ENCODE data around the gene COPG2.

The COPG2 gene

DNA sequence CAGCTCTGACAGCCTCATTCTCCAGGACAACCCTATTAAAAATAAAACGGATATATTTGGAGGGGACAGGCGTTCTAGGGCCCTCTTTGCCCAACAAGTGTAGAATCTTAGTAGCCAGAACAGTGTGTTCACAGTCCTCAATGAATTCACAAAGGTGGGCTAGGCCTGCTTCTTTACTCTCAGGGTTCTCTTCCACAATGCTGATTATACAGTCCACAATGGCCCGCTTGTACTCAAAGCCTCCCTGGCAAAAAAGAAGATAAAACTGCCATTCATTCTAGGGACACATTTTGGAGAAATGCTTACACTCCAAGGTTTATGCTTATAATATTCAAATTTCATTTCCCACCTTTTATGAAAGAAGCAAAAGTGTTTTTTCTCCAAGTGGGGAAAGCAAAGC is 114.1 kb downstream of the COPG2 start:
- H3K36me3 ChIP-seq (ENCODE audit: control insufficient read depth in 1 of 2, insufficient read depth in 2 of 2, low read depth in 1 of 2, low read length in 2 of 2) = peaks cover 0 to 31% of the 10 kb centered on the region in 2 experiments
- no peak overlapping the region for H4K91ac ChIP-seq (ENCODE audit: low read length)
- peaks cover 5% of the 10 kb centered on the region for H3K79me1 ChIP-seq (replicated peaks; ENCODE audit: low read length, poor library complexity, severe bottlenecking)
- H3K4me2 ChIP-seq (ENCODE audit: low read length, poor library complexity, severe bottlenecking) = no peak overlapping the region
- H3K4ac ChIP-seq (ENCODE audit: low read depth in 1 of 2, low read length in 2 of 2) = no peak overlapping the region
- H3K23ac ChIP-seq (ENCODE audit: low read length in 2 of 2) = no peak overlapping the region
- H2BK15ac ChIP-seq (ENCODE audit: low read depth, poor library complexity, severe bottlenecking) = no peak overlapping the region
- H3K18ac ChIP-seq (ENCODE audit: low read depth in 1 of 2, low read length in 2 of 2) = no peak overlapping the region
- no peak overlapping the region for H2BK120ac ChIP-seq (ENCODE audit: low read depth, low read length)
- H3K9ac ChIP-seq (ENCODE audit: low read length) = no peak overlapping the region
- no peaks in the 10 kb centered on the region for H3K4me1 ChIP-seq (ENCODE audit: control insufficient read depth, insufficient read depth, low read depth, low read length)
- no peak overlapping the region for H2AK5ac ChIP-seq (ENCODE audit: low read length, severe bottlenecking)
- no peak for DNase-seq
- no peak overlapping the region for H4K8ac ChIP-seq (ENCODE audit: low read length)
- H3K9me3 ChIP-seq (ENCODE audit: control insufficient read depth, low read length) = no peaks in the 10 kb centered on the region
- no peak overlapping the region for H2BK12ac ChIP-seq (ENCODE audit: low read length in 2 of 2)
- H3K27ac ChIP-seq (ENCODE audit: low read length, poor library complexity, severe bottlenecking) = no peak overlapping the region
- no peak overlapping the region for H3K14ac ChIP-seq (ENCODE audit: low read length in 2 of 2)
- no peak overlapping the region for H2AFZ ChIP-seq (ENCODE audit: low read depth, low read length)
- H3K27me3 ChIP-seq (ENCODE audit: control insufficient read depth in 1 of 2, insufficient read depth in 1 of 2, low read length in 2 of 2) = no peaks in the 10 kb centered on the region
- no peak overlapping the region for H3K4me3 ChIP-seq (ENCODE audit: insufficient read depth in 1 of 2, low read depth in 1 of 2, low read length in 2 of 2)
- WGBS = 82% methylated on average over 3 of the region's 3 CpGs
- H2BK5ac ChIP-seq (ENCODE audit: low read depth, low read length, poor library complexity, severe bottlenecking) = no peak overlapping the region

DNA sequence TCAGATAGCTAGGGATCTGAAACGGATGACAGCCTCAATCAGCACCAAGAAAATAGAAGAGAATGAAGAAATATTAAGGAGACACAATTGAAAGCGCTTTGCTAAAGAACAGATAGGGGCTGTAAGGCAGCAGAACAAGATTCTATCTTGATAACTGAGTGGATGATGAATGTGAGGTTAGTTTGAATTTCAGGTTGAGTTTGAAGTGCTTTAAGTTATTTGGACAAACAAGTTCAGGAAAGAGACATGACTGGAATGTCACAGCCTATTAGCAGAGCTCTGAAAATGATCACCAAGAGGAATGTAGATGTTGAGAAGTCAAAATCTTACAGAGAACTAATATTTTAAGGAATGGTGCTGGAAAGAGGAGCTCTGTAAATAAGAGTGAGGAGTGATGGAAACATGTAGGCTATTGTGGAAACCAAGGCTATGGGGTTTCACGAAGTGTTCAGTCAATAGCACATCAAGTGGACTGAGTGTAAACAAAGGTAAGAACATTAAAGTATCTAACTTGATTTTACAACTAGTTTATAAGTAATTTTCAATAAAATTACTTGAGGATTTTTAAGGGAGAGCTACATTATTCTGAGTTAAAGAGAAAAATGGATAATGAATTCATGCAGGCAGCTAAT is 115.0 kb downstream of the COPG2 start:
- no peak for DNase-seq

DNA sequence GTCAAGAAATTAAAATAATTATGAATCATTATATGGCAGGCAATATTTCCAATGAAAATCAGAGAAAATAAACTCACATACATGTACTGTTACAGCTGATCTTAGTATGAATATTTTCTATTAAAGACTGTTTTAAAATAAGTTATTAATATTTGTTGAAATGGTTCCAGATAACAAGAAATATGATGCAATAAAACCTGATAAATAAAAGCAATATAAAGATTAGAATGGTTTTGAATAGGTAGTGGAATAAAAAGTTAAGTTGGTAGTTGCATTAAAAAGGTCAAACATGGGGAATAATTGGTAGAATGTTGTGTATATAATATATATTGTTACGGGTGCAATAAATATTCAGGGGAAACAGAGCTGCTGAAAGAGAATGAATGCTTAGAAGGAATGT is 124.2 kb downstream of the COPG2 start:
- H3K4me3 ChIP-seq (ENCODE audit: insufficient read depth in 1 of 2, low read depth in 1 of 2, low read length in 2 of 2) = no peak overlapping the region
- H3K14ac ChIP-seq (ENCODE audit: low read length in 2 of 2) = no peak overlapping the region
- H2BK5ac ChIP-seq (ENCODE audit: low read depth, low read length, poor library complexity, severe bottlenecking) = no peak overlapping the region
- H3K79me1 ChIP-seq (replicated peaks; ENCODE audit: low read length, poor library complexity, severe bottlenecking) = peaks cover 2% of the 10 kb centered on the region
- H2BK120ac ChIP-seq (ENCODE audit: low read depth, low read length) = no peak overlapping the region
- no peak overlapping the region for H4K8ac ChIP-seq (ENCODE audit: low read length)
- H3K4me1 ChIP-seq (ENCODE audit: control insufficient read depth, insufficient read depth, low read depth, low read length) = peaks cover 2% of the 10 kb centered on the region
- H3K23ac ChIP-seq (ENCODE audit: low read length in 2 of 2) = no peak overlapping the region
- no peak overlapping the region for H3K4me2 ChIP-seq (ENCODE audit: low read length, poor library complexity, severe bottlenecking)
- H3K36me3 ChIP-seq (ENCODE audit: control insufficient read depth in 1 of 2, insufficient read depth in 2 of 2, low read depth in 1 of 2, low read length in 2 of 2) = peaks cover 27 to 42% of the 10 kb centered on the region in 2 experiments
- H2AFZ ChIP-seq (ENCODE audit: low read depth, low read length) = no peak overlapping the region
- no peak overlapping the region for H2AK5ac ChIP-seq (ENCODE audit: low read length, severe bottlenecking)
- H3K9me3 ChIP-seq (ENCODE audit: control insufficient read depth, low read length) = no peaks in the 10 kb centered on the region
- H2BK15ac ChIP-seq (ENCODE audit: low read depth, poor library complexity, severe bottlenecking) = no peak overlapping the region
- no peak overlapping the region for H3K27ac ChIP-seq (ENCODE audit: low read length, poor library complexity, severe bottlenecking)
- no peak overlapping the region for H3K4ac ChIP-seq (ENCODE audit: low read depth in 1 of 2, low read length in 2 of 2)
- H3K18ac ChIP-seq (ENCODE audit: low read depth in 1 of 2, low read length in 2 of 2) = no peak overlapping the region
- no peak for DNase-seq
- H2BK12ac ChIP-seq (ENCODE audit: low read length in 2 of 2) = no peak overlapping the region
- no peaks in the 10 kb centered on the region for H3K27me3 ChIP-seq (ENCODE audit: control insufficient read depth in 1 of 2, insufficient read depth in 1 of 2, low read length in 2 of 2)
- no peak overlapping the region for H4K91ac ChIP-seq (ENCODE audit: low read length)
- WGBS = 98% methylated on average over 1 of the region's 1 CpG
- no peak overlapping the region for H3K9ac ChIP-seq (ENCODE audit: low read length)

More for the DNA sequence above, 115.0 kb downstream of the COPG2 start:
- no peak overlapping the region for H3K4ac ChIP-seq (ENCODE audit: low read depth in 1 of 2, low read length in 2 of 2)
- no peak overlapping the region for H2BK15ac ChIP-seq (ENCODE audit: low read depth, poor library complexity, severe bottlenecking)
- no peak overlapping the region for H3K4me2 ChIP-seq (ENCODE audit: low read length, poor library complexity, severe bottlenecking)
- peaks cover 2 to 35% of the 10 kb centered on the region in 2 experiments for H3K36me3 ChIP-seq (ENCODE audit: control insufficient read depth in 1 of 2, insufficient read depth in 2 of 2, low read depth in 1 of 2, low read length in 2 of 2)
- H2BK120ac ChIP-seq (ENCODE audit: low read depth, low read length) = no peak overlapping the region
- no peak overlapping the region for H3K27ac ChIP-seq (ENCODE audit: low read length, poor library complexity, severe bottlenecking)
- no peak overlapping the region for H3K4me3 ChIP-seq (ENCODE audit: insufficient read depth in 1 of 2, low read depth in 1 of 2, low read length in 2 of 2)
- H3K79me1 ChIP-seq (replicated peaks; ENCODE audit: low read length, poor library complexity, severe bottlenecking) = peaks cover 5% of the 10 kb centered on the region
- H3K18ac ChIP-seq (ENCODE audit: low read depth in 1 of 2, low read length in 2 of 2) = no peak overlapping the region
- no peak overlapping the region for H2BK12ac ChIP-seq (ENCODE audit: low read length in 2 of 2)
- H4K91ac ChIP-seq (ENCODE audit: low read length) = no peak overlapping the region
- H3K9me3 ChIP-seq (ENCODE audit: control insufficient read depth, low read length) = no peaks in the 10 kb centered on the region
- no peak overlapping the region for H2AK5ac ChIP-seq (ENCODE audit: low read length, severe bottlenecking)
- 87% methylated on average over 2 of the region's 3 CpGs for WGBS
- H2BK5ac ChIP-seq (ENCODE audit: low read depth, low read length, poor library complexity, severe bottlenecking) = no peak overlapping the region
- no peak overlapping the region for H2AFZ ChIP-seq (ENCODE audit: low read depth, low read length)
- no peak overlapping the region for H3K14ac ChIP-seq (ENCODE audit: low read length in 2 of 2)
- no peaks in the 10 kb centered on the region for H3K27me3 ChIP-seq (ENCODE audit: control insufficient read depth in 1 of 2, insufficient read depth in 1 of 2, low read length in 2 of 2)
- H3K9ac ChIP-seq (ENCODE audit: low read length) = no peak overlapping the region
- H3K4me1 ChIP-seq (ENCODE audit: control insufficient read depth, insufficient read depth, low read depth, low read length) = no peaks in the 10 kb centered on the region
- H4K8ac ChIP-seq (ENCODE audit: low read length) = no peak overlapping the region
- H3K23ac ChIP-seq (ENCODE audit: low read length in 2 of 2) = no peak overlapping the region

- H3K4me2 ChIP-seq (ENCODE audit: low read length, poor library complexity, severe bottlenecking) = no peak overlapping the region
- H2BK5ac ChIP-seq (ENCODE audit: low read depth, low read length, poor library complexity, severe bottlenecking) = no peak overlapping the region
- H3K23ac ChIP-seq (ENCODE audit: low read length in 2 of 2) = no peak overlapping the region
- H2AK5ac ChIP-seq (ENCODE audit: low read length, severe bottlenecking) = no peak overlapping the region
- WGBS = 97% methylated on average over 2 of the region's 2 CpGs
- H2BK12ac ChIP-seq (ENCODE audit: low read length in 2 of 2) = no peak overlapping the region
- no peaks in the 10 kb centered on the region for H3K27me3 ChIP-seq (ENCODE audit: control insufficient read depth in 1 of 2, insufficient read depth in 1 of 2, low read length in 2 of 2)
- no peak overlapping the region for H2BK120ac ChIP-seq (ENCODE audit: low read depth, low read length)
- no peak overlapping the region for H3K4ac ChIP-seq (ENCODE audit: low read depth in 1 of 2, low read length in 2 of 2)
- H3K18ac ChIP-seq (ENCODE audit: low read depth in 1 of 2, low read length in 2 of 2) = no peak overlapping the region
- peaks cover 2% of the 10 kb centered on the region for H3K79me1 ChIP-seq (replicated peaks; ENCODE audit: low read length, poor library complexity, severe bottlenecking)
- H3K36me3 ChIP-seq (ENCODE audit: control insufficient read depth in 1 of 2, insufficient read depth in 2 of 2, low read depth in 1 of 2, low read length in 2 of 2) = peaks cover 29 to 39% of the 10 kb centered on the region in 2 experiments
- H4K91ac ChIP-seq (ENCODE audit: low read length) = no peak overlapping the region
- no peak for DNase-seq
- no peak overlapping the region for H2AFZ ChIP-seq (ENCODE audit: low read depth, low read length)
- peaks cover 2% of the 10 kb centered on the region for H3K4me1 ChIP-seq (ENCODE audit: control insufficient read depth, insufficient read depth, low read depth, low read length)
- H3K4me3 ChIP-seq (ENCODE audit: insufficient read depth in 1 of 2, low read depth in 1 of 2, low read length in 2 of 2) = no peak overlapping the region
- H3K27ac ChIP-seq (ENCODE audit: low read length, poor library complexity, severe bottlenecking) = no peak overlapping the region
- no peak overlapping the region for H3K14ac ChIP-seq (ENCODE audit: low read length in 2 of 2)
- H3K9me3 ChIP-seq (ENCODE audit: control insufficient read depth, low read length) = no peaks in the 10 kb centered on the region
- no peak overlapping the region for H3K9ac ChIP-seq (ENCODE audit: low read length)
- no peak overlapping the region for H4K8ac ChIP-seq (ENCODE audit: low read length)
- H2BK15ac ChIP-seq (ENCODE audit: low read depth, poor library complexity, severe bottlenecking) = no peak overlapping the region
Measured at GRCh38 chr7:130543487-130544010, 125.0 kb downstream of the COPG2 start.
